NCI-H1930 (cell line): Measurements from ENCODE around the gene OR4N2.
"Not testable (repeated sequence)": the region's sequence is repeated elsewhere in the genome, so short reads cannot be mapped to it uniquely, and the experiment has no call there.

ENCODE experiments used
- DNase-seq, 2 experiments: peaks; one replicate each; lab custom pipeline; 2025; lab: John Stamatoyannopoulos, UW

Gene OR4N2

GRCh38 chr14:19834203-19834848 lies 30.8 kb downstream of the OR4N2 start:
- not testable (repeated sequence) for DNase-seq

GRCh38 chr14:19838433-19838832 lies 34.9 kb downstream of the OR4N2 start:
- DNase-seq = no peak

GRCh38 chr14:19851365-19851764 lies 47.8 kb downstream of the OR4N2 start:
- DNase-seq = no peak

GRCh38 chr14:19866061-19866669 lies 62.6 kb downstream of the OR4N2 start:
- not testable (repeated sequence) for DNase-seq

- no peak for DNase-seq
Observed at GRCh38 chr14:19873178-19873577, 69.6 kb downstream of the OR4N2 start.

GRCh38 chr14:19874842-19875241 lies 71.3 kb downstream of the OR4N2 start, which contains the start of gene OR4K2:
Gene OR4K2, plus strand, starts transcription at chr14:19875142. Its CDS starts 1,126 bp downstream, at chr14:19876268.
- DNase-seq = no peak

GRCh38 chr14:19878029-19878642 lies 74.6 kb downstream of the OR4N2 start:
- DNase-seq = no peak
